HG02870 (cell line): ENCODE measurements around the gene FGF23.
A peak's percentile ranks its signal among the peaks of the same experiment; 100 is the strongest.

Experiments
- ATAC-seq: cut with Tn5 transposase; IDR thresholded peaks from one replicate; pipeline ENCODE4 v1.9.1; 2021; ENCODE audit warnings: mild to moderate bottlenecking, moderate library complexity; ENCODE audit not compliant: unreplicated experiment

FGF23 gene

DNA sequence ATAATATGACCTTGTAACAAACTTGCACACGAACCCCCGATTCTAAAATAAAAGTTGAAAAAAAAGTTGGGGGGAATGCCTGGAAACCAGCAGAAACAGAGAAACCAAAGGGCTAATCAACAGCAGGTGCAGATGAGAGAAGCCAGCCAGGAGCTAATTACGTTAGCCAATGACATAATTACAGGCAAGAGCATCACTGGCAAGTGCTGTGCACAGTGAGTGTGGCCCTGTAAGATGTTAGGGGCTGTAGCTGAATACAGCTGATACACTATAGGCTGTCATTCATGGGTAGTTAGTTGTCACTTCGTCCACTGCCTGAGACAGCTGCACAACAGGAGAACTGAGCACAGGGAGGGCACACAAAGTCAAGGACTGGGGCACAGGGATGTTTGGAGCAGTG lies 7.3 kb upstream of the FGF23 start:
- ATAC-seq, result no peak

DNA sequence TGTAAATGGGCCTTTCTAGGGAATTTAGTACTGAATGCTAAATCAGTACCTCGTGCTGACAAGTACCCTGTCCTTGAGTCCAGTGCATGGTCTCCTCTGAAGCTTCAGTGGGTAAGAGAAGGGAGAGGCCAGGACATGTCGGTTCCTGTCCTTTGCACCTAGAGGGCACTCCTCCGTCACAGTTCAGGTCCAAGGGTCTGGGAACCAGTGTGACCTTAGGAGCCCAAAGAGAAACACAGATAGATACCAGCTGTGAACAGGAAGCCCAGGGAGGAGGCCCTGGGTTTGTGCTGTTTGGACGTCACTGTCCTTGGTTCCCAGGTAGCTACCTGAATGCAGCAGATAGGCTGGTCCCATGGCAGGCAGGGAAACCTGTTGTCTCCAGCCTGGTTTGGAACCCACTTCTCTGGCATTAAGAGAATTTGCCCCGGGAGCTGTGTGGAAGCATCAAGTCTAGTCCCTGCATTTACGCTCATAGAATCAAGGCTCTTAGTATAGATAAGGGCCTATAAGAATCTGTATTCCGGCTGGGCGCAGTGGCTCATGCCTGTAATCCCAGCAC lies 3.9 kb upstream of the FGF23 start:
- no peak for ATAC-seq

GRCh38 chr12:4380332-4380731 lies 820 bp upstream of the FGF23 start:
- ATAC-seq, result no peak

DNA sequence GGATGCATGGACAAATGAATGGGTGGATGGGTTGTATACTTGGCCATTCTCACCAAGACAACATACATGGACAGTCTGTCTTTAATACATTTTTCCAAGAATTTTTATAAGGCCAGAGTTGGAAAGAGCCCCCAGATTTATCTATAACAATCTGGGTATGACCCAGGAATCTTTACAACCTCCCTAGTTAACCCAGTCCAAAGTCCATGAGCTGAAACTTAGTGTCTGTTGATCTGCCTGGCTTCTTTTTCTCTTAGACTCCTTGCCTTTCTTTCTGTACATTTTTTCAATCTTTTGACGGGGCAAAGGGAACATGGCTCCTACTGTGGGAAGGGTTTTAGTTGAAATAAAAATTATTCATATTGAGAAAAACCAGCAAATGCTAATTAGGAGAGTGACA lies 740 bp downstream of the FGF23 start:
- ATAC-seq, result no peak

- ATAC-seq, result no peak
Measured at GRCh38 chr12:4375449-4375848, 4.1 kb downstream of the FGF23 start.

DNA sequence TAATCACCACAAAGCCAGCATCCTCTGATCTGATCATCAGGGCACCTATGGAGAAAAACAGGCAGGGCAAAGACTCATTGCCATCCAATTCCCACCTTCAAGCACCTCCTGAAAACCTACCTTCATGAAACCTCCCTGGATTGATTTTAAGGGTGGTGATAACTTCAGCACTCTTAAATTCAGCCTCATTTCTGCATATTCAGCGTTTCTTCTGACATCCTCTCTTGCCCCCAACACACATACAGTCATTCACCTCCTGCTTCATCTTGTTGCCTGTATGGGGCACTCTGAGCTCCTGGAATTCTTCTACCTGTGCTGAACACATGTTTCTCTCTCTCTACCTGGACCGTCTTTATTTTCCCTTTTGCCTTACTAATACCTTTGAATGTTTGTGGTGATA lies 6.9 kb downstream of the FGF23 start:
- ATAC-seq, result no peak

- no peak for ATAC-seq
Measured at GRCh38 chr12:4370265-4370664, 9.2 kb downstream of the FGF23 start.

GRCh38 chr12:4369548-4369947 lies 10.0 kb downstream of the FGF23 start:
- no peak for ATAC-seq

GRCh38 chr12:4366090-4366489 lies 13.4 kb downstream of the FGF23 start:
- no peak for ATAC-seq

DNA sequence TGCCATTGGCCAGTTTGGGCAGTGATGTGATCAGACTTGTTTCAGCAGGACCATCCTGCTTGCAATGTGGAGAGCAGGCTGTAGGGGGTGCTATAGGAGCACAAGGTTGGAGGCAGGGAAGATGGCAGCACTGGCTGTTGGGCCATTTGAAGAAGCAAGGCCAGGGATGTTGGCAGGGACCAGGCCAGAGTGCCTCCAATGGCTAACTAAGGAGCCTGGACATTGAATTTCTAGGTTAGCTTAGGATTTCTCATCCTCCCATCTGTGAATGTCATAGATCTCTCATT lies 23.5 kb downstream of the FGF23 start:
- ATAC-seq, result no peak

DNA sequence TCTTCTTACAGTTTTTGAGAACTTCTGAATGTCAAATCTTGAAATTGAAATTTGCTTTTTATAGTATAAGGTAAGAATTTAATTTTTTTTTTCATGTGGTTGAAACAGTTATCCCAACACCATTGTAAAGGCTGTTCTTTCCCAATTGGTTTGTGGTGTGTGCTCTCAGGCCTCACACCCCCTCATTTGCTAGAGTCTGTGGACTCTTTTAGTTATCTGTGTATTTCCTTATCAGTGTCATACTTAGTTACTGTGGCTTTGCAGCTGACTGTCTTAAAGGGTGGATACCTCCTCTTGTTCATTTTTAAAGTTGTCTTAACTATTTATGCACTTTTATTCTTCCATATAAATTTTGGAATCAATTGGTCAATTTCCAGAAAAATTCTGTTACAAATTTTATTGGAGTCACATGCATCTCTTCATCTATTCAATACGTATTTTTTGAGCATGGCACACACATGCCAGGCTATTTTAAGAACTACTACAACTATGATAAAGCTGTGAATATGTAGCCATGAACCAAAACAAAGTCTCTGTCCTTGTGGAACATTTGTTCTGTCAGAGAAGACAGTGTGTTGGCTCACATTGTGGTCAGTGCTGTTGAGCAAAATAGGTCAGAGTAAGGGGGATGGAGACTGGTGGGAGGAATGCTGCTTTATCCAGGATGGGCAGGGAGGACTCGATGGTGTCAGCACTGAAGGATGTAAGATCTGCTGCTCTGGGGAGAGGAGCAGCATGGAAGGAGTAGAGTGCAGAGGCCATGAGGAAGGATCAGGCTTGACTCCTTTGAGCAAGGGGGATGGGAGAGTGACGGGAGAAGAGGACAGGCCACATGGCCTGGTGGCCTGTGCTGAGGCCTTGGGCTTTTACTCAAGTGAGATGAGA lies 24.1 kb downstream of the FGF23 start:
- no peak for ATAC-seq

DNA sequence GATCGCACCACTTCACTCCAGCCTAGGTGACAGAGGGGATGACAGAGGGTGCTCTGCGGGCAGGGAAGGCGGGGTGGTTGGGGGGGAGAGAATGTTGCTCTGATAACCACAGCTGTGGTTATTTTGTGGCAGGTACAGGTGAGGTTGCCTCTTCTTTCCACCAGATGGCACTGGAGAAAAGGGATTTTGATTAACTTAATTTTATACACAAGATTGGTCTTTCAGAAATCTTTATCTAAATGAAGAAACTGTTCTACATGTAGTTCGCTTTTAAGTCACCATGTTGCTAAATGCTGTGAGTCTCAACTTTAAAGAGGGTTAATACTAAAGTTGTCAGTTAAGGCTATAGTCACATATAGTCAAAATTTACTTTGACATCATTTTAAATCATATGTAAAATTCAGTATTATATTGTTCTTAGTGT lies 25.7 kb downstream of the FGF23 start:
- no peak for ATAC-seq

DNA sequence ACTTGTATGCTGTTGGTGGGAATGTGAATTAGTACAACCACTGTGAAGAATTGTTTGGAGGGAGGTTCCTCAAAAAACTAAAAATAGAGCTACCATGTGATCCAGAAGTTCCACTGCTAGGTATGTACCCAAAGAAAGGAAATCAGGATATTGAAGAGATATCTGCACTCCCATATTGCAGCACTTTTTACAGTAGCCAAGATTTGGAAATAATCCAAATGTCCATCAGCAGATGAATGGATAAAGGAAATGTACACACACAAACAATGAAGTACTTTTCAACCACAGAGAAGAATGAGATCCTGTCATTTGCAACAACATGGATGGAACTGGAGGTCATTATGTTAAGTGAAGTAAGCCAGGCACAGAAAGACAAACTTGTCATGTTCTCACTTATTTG lies 32.6 kb downstream of the FGF23 start:
- ATAC-seq, result no peak

- ATAC-seq, result no peak
Measured at GRCh38 chr12:4331842-4332241, 47.7 kb downstream of the FGF23 start.

- ATAC-seq, result no peak
Measured at GRCh38 chr12:4331221-4331620, 48.3 kb downstream of the FGF23 start.

DNA sequence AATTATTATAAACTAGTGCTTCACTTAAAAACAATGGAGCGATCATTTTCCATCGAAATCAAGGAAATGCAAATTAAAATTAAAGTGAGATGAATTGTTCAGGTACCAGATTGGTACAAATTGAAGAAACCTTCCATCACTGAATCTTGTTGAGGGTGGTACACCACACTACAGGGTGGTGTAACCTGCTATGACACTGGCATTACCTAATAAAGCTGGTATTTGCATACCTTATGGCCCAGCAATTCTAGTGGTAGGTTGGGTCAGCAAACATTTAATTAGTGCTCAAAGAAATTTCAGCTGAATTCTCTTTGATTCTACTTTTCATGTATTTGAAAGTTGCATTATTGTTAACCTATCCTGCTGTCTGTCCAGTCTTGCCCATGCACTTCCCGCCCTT lies 49.3 kb downstream of the FGF23 start:
- no peak for ATAC-seq

DNA sequence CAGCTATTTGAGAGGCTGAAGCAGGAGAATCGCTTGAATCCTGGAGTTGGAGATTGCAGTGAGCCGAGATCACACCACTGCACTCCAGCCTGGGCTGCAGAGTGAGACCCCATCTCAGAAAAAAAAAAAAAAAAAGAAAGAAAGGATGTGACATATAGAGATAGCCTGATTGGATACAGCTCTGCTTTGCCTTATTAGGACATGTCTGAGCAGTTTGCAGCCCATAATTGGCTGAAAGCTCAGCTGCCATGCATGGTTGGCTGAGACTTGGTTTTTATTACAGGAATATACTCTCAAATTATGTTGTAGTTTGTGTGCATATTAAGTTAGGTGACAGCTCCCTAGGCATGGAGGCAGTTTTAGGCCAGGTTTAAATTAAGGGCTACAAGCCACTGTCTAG lies 52.2 kb downstream of the FGF23 start:
- no peak for ATAC-seq

DNA sequence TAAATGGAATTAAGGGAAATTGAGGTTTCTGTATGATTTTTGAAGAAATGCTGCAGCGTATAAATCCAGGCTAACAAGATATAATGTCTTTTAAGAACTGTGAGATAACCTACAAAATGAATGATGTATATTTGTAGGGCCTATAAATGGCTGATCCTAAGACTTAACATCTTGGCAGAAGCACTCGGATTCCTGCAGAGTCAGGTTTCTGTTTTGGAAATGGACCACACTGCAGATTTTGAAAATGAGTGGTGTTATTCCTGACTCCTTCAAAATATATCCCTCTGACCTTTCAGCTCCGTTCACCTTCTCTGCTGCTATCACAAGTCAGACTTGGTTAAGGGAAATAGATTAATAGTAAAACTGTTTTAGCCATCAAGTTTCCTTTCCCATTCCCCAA lies 53.5 kb downstream of the FGF23 start:
- ATAC-seq, result no peak

DNA sequence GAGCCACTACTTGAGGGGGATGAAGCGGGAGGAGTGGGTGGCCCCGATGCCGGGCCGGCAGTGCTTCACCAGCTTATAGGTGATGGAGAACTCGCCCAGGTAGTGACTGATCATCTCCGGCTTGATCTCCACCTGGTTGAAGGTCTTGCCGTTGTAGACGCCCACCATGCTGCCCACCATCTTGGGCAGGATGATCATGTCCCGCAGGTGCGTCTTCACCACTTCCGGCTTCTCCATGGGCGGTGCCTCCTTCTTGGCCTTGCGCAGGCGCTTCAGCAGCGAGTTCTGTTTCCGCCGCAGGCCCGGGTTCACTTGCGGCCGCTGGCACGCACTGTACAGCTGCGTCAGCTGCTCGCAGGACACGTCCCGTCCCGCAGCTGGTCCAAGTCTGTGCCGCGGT lies 55.1 kb downstream of the FGF23 start:
- no peak for ATAC-seq

DNA sequence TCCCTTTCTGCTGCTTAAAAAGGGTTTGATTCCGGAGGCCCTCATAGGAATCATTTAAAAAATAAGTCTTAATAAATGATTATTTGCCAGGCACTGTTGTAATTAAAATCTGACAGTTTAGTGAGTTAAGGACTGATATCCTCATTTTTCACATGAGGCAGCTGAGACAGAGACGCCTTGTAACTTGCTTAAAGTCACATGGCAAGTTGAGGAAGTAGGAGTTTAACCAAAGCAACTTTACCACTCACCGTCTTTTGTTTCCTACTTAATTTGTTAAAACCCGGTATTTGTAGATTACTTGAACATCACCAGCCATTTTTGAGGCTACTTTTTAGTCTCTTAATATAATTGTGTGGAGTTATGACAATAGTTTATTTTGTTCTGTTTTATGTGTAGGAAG lies 56.1 kb downstream of the FGF23 start:
- ATAC-seq, result no peak

GRCh38 chr12:4322726-4323125 lies 56.8 kb downstream of the FGF23 start:
- no peak for ATAC-seq

- ATAC-seq, result peak; percentile 91
Measured at GRCh38 chr12:4320853-4321701, 58.4 kb downstream of the FGF23 start, which contains the start of gene TIGAR. Gene TIGAR, plus strand, starts transcription at chr12:4321213. Its CDS starts 59 bp downstream, at chr12:4321272.
